ENCODE data around the gene TMCO5A.
"Not testable (repeated sequence)": the region's sequence is repeated elsewhere in the genome, so short reads cannot be mapped to it uniquely, and the experiment has no call there.

TMCO5A gene

DNA sequence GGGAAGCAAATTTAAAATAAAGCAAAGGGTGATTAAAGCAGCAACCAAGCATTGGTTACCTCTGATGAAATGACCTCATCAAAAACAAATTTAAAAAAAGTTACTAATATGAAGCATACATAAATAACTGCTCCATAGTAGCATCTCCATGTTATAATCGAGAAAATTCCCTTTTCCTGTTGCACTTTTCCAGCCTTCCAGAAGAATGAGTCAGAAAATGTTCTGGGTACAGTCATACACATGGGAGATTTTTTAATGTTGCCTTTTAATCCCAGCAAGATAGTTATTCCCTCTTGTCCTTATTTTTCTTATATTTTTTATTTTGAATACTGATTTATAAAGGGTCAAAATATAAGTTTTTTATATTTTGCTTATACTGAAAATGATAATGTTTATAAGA is 2.6 kb upstream of the TMCO5A start:
- TF ChIP-seq ZNF274 (IDR thresholded peaks at IDR 0.05; ENCODE audit: low read depth, low read length), result no peak
- H3K4me3 ChIP-seq (ENCODE audit: low read length), result no peak overlapping the region

DNA sequence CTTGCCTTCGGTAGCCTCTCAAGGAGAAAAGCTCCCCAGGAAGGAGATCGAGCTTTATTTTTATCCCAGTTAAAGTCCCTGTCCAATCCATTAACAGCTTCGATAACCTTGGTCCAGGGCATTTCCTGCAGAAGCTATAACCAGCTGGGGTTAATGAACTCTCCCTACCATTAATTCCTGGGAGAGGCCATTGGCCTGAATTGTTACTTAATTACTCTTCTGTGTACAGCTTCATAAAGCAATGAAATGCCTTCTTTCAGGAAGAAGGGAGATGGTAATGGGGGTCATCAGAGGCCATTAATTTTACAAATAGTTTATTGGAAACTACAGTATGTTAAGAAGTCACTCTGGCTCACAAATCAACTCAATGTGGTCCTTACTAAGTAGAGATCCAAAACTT is 1.9 kb upstream of the TMCO5A start:
- H3K4me3 ChIP-seq (ENCODE audit: low read length), result no peak overlapping the region

DNA sequence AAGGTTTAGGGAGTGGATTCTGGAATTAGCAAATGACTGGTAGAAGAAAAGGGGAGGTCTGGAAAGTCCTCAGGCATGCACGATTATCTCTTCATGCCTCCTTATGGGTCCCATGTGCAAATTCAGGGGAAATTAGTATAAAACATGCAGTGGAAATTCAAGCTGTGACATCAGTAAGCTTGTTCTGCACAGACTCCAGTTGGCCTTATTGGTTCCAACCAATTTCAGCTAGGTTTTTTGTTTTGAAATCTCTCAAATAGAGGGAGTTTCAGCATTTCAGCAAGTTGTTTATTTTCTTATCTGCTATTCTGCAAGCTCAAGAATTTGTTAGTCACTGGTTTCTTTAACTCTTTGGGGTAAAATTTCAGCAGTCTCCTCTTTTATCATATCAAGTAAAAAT is 774 bp upstream of the TMCO5A start:
- no peak overlapping the region for H3K4me3 ChIP-seq (ENCODE audit: low read length)
- TF ChIP-seq ZNF274 (IDR thresholded peaks at IDR 0.05; ENCODE audit: low read depth, low read length), result no peak

More for the DNA sequence above, 1.9 kb upstream of the TMCO5A start:
- no peak for TF ChIP-seq ZNF274 (IDR thresholded peaks at IDR 0.05; ENCODE audit: low read depth, low read length)

DNA sequence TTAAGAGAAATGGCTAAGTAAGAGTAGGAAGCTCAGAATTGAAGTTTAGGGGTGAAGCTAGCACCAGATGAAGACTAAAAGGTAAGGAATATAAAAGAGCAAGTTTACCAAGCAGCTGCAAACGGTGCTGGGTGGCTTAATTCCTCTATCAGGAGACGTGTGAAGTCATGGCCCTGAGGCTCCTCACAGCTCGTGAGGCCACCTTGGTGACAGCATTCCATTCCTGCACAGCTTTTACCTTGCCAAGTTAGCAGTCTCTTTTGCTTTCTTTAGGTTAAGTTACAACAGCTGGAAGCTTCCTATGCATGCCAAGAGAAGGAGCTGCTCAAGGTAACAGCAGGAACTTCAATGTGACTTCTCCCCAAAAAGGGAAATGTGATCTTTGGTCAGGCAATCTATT is 6.4 kb downstream of the TMCO5A start:
- TF ChIP-seq ZNF274 (IDR thresholded peaks at IDR 0.05; ENCODE audit: low read depth, low read length), result no peak
- no peak overlapping the region for H3K4me3 ChIP-seq (ENCODE audit: low read length)

DNA sequence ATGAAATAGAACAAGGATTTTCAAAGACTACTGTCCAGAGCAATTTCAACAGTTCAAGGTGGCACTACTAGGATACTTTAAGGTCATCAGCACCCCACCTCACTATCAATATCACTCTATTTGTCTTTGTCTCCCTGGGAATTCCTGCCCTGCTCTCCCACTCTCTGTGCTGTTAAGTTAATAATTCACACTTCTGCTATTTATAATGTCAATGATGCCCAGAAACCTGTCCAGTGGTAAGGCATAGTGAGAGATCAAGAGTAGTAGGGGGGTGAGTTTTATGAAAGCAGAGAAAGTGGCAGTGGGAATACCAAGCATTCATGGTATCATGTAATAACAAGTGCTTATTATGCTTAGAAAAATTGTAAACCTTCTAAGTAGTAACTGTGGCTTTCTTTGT is 7.3 kb downstream of the TMCO5A start:
- H3K4me3 ChIP-seq (ENCODE audit: low read length), result no peak overlapping the region
- TF ChIP-seq ZNF274 (IDR thresholded peaks at IDR 0.05; ENCODE audit: low read depth, low read length), result no peak

DNA sequence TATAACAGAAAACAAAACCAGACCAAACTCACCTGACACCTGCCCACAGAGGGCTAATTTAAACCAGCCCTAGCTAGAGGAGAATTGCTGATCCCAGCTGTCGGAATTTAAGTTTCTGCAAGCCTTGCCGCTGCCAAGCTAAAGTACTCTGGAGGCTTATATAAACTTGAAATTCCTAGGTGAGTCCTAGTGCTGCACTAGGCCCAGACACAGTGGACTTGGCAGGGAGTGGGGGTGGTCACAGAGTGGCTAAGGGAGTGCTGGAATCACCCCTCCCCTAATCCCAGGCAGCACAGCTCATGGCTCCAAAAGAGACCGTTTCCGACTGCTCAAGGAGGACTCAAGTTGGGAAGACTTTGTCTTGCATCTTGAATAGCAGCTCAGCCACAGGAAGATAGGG is 17.6 kb downstream of the TMCO5A start:
- no peak overlapping the region for H3K4me3 ChIP-seq (ENCODE audit: low read length)
- TF ChIP-seq ZNF274 (IDR thresholded peaks at IDR 0.05; ENCODE audit: low read depth, low read length), result no peak

DNA sequence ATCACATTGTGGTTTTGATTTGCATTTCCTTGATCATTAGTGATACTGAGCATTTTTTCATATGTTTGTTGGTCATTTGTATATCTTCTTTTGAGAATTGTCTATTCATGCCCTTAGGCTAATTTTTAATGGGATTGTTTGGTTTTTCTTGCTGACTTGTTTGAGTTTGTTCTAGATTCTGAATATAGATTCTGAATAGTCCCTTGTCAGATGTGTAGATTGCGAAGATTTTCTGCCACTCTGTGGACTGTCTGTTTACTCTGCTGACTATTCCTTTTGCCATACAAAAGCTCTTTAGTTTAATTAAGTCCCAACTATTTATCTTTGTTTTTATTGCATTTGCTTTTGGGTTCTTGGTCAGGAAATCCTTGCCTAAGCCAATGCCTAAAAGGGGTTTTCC is 26.3 kb downstream of the TMCO5A start:
- not testable (repeated sequence) for H3K4me3 ChIP-seq (ENCODE audit: low read length)

DNA sequence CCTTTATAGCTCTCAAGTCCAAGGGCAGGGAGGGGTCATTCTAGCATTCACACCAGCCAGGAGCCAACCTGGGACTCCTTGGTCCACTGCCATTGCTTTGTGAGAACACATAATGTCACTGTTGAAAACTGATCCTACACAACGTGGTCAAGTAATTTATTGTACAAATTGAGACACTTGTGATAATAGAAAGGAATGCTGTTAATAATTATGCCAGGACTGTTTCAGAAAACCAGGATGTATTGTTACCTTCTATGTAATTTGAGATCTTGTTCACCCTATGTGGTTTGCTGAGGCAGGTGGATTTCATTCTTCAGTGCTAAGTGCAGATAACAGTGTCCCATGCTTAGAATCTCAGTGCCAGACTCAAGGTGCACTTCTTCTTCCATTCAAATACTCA is 33.3 kb downstream of the TMCO5A start:
- H3K4me3 ChIP-seq (ENCODE audit: low read length), result no peak overlapping the region
- no peak for TF ChIP-seq ZNF274 (IDR thresholded peaks at IDR 0.05; ENCODE audit: low read depth, low read length)

DNA sequence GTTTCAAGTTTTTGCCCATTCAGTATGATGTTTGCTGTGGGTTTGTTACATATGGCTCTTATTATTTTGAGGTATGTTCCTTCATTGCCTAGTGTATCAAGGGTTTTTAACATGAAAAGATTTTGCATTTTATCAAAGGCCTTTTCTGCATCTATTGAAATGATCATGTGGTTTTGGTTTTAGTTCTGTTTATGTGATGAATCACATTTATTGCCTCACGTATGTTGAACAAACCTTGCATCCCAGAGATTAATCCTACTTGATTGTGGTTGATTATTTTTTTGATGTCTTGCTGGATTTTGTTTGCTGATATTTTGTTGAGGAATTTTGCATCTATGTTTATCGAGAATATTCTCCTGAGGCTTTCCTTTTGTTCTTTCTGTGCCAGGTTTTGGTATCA is 39.4 kb downstream of the TMCO5A start:
- H3K4me3 ChIP-seq (ENCODE audit: low read length), result no peak overlapping the region
- no peak for TF ChIP-seq ZNF274 (IDR thresholded peaks at IDR 0.05; ENCODE audit: low read depth, low read length)

DNA sequence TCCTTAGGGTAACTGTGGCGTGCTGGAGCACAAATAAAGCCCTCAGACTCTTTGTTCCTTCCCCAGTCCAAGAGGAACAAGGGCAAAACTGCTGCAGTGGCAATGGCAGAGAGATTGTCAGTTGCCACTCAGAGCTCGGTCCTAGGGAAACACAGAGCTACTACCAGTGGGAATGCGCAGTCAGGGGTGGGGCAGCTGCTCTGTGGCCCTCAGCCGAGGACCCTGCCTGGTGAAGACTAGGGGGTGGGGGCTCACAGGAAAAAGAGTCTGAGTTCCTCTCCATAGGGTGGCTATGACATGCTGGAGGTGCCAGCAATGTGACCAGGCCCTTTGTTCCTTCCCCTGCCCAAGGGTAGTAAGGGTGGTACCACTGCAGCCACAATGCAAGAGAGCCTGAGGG is 43.8 kb downstream of the TMCO5A start:
- TF ChIP-seq ZNF274 (IDR thresholded peaks at IDR 0.05; ENCODE audit: low read depth, low read length), result no peak
- H3K4me3 ChIP-seq (ENCODE audit: low read length), result no peak overlapping the region

DNA sequence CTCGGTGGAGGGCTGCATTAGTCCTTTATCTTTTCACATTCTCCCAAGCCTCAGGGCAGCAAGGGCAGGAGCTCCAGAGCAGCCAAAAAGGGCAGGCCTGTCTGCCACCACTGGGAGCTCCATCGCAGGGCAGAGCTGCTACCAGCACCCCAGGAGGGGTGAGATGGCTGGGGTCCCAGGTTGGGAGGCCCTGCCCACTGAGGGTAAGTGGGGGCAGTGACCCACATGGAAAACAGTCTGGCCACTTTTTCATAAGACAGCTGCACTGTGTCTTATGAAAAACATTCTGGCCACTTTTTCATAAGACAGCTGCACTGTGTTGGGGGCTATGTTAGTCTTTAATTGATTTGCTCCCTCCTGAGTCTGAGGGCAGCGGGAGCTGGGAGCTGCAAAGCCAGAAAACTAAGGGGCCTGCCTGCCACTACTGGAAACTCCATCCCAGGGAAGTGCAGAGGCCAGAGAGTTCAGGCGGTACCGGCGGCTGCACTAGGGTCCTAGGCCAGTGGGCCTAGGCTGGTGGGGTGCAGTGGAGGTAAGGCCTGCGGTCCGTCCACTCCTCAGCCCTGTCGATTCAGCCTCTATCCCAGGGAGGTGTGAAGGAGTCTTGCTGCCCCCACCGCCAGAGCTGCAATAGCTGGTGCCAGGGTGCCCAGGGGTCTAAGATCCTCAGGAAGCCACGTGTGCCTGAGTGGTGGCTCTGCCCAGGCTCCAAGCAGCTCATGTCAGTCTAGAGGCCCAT is 45.4 kb downstream of the TMCO5A start:
- TF ChIP-seq ZNF274 (IDR thresholded peaks at IDR 0.05; ENCODE audit: low read depth, low read length), result no peak

DNA sequence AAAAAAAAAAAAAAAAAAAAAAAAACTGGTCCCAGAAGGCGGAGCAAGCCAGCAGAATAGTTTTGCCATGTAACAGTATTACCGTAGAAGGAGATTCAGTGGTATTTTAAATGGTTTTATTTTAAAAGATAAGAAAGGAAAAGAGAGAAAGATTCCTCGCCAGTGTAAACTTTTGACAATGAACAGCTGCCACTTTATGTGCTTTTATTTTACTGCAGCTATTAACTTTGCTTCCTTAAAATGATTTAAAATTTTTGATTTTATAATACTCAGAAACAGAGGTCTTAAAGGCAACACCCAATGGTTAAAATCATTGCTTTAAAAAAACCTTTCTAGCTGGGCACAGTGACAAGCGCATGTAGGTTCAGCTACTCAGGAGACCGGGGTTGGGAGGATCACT is 46.8 kb downstream of the TMCO5A start:
- H3K4me3 ChIP-seq (ENCODE audit: low read length), result no peak overlapping the region
- TF ChIP-seq ZNF274 (IDR thresholded peaks at IDR 0.05; ENCODE audit: low read depth, low read length), result no peak

More for the DNA sequence above, 45.4 kb downstream of the TMCO5A start:
- H3K4me3 ChIP-seq (ENCODE audit: low read length), result no peak overlapping the region

DNA sequence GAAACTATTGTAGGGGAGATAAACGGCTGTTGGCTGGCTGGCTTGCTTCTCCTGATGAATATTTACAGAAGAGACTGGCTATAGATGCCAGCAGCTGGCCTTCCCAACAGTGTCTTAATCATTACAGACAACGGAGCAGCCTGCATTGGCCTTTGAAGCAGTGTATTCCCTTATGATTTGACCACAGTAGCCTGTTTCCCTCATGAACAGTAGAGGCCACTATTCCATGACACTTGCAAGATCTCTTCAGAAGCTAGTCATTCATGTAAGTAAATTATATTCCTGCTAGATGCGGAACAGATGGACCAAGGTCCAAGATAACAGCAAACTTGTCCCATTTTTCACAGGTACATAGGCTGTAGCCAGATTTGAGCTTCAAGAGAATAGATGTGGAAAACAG is 47.3 kb downstream of the TMCO5A start:
- no peak for TF ChIP-seq ZNF274 (IDR thresholded peaks at IDR 0.05; ENCODE audit: low read depth, low read length)
- no peak overlapping the region for H3K4me3 ChIP-seq (ENCODE audit: low read length)

DNA sequence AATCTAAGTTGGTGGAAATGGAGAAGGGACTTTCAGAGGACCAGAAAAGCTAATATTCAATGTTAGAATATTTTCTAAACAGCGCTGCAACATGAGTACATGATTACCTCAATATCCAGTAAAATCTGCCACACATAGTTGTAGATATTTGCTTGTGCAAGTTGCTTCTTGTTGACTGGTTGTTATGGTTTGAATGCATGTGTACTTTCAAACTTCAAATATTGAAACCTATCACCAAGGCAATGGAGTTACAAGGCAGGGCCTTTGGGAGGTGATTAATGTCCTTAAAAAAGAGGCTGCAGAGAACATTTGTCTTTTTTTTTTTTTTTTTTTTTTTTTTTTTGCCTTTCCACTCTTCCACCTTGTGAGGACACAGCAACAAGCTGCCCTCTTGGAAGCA is 49.9 kb downstream of the TMCO5A start:
- H3K4me3 ChIP-seq (ENCODE audit: low read length), result no peak overlapping the region
- TF ChIP-seq ZNF274 (IDR thresholded peaks at IDR 0.05; ENCODE audit: low read depth, low read length), result no peak

DNA sequence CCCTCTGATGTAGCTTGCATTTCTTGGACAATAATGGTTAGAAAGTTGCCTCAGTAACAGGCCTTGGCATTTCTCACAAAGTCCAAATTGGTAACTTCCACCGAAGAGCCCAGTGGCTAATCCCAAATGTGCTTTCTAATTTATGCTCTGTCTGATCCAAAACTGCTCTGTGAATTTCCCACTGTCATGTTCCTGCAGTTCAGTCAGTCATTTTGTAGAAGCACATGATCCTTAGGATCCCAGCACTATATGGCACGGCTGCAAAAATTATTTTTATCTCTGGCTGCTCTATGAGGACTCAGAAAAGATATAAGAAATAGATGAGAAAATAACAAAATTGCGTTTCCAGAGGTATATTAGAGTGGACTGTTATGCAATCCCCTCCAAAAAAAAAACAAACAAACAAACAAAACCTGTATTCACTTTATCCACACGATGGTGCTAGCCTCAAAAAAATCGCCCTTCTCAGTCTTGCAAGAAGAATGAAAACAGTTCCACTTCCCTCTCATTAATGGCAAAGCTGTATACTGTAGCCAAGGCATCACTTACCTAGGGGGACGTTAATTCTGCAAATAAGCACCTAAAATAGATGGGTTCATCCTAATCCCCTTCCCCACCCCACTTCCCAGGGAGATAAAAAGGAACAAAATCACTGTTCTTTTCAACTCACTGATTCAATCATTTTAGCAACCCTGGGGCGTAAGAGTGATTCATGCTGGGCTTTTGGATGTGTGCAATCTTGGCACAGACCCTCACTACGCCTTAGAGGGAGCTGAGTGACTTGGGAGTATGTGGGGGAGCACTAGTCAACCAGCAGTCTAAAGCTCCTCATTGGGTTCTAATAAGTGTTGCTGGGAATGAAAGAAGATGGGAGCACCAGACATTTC is 61.3 kb downstream of the TMCO5A start:
- H3K4me3 ChIP-seq (ENCODE audit: low read length), result no peak overlapping the region

More for the DNA sequence above, 61.3 kb downstream of the TMCO5A start:
- no peak for TF ChIP-seq ZNF274 (IDR thresholded peaks at IDR 0.05; ENCODE audit: low read depth, low read length)

Measured in GM08714 (cell line).